ENCODE measurements around the gene SLC22A7. TPM values are rescaled to one million over a fixed set of nuclear protein-coding genes. Genes with fewer than 3 reads are reported as not detected.
A peak's percentile ranks its signal among the peaks of the same experiment; 100 is the strongest.
"Not testable (repeated sequence)": the region's sequence is repeated elsewhere in the genome, so short reads cannot be mapped to it uniquely, and the experiment has no call there.

Gene SLC22A7
- total RNA-seq, 6 experiments from 2014 or later = not detected

DNA sequence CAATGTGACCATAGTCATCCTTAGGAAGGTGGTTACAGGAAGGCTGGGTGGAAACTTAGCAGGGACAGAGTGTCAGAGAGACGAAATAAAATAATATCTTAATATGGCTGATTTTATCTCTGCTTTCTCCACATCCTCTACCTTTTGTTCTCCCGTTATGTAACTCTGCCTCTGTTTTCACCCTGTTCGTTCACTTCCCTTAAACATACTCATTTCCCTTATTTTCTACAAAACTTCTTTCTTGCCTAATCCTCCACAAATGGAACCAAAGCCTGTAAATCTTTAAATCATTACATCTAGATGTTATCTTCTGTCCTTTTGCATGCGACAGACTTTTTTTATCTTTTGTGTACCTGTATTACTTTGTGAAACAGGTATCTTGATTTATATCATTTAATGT is 33.8 kb downstream of the SLC22A7 start:
- Mint-ChIP-seq H3K27ac (no peak overlapping the region), H3K27me3 (ENCODE audit: insufficient read depth) (peaks cover 2% of the 10 kb centered on the region), H3K36me3 (ENCODE audit: low read depth) (no peaks in the 10 kb centered on the region), H3K4me1 (ENCODE audit: low read depth) (no peaks in the 10 kb centered on the region), H3K4me3 (no peak overlapping the region), H3K9me3 (no peaks in the 10 kb centered on the region)
- no peak for DNase-seq
- no peak for TF ChIP-seq CTCF (IDR thresholded peaks at IDR 0.05)

DNA sequence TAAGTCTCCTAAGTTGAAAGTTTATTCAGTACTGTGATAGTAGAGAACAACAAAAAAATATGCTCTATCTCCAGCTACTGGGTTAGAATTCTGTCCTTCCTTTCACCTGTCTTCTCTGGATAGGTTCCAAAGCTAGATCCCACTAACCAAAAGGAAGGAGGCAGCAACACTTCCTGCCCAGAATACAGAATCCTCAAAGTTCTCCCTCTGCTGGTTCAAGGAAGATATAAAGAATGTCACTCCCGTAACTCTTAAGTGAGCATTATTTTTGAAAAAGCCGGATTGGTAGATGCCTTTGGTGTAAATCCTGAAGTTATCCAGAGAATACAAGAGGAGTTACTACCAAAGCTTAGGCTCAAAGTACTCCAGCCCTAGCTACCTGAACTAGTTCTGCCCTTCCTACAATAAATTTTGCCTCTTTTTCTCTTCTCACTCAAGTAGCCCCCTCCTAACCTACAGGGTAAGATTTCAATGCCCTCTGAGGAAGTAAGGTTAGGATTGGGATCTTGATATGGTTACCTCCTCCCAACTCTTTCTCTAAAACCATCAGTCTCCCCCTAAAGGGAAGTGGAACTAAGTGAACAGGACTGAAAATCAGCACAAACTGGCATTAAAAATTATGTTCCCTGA is 36.5 kb downstream of the SLC22A7 start:
- peak; percentile 61 for DNase-seq
- Mint-ChIP-seq H3K27me3 (ENCODE audit: insufficient read depth) (peaks cover 2% of the 10 kb centered on the region), H3K27ac (no peak overlapping the region), H3K9me3 (no peaks in the 10 kb centered on the region), H3K4me1 (ENCODE audit: low read depth) (no peaks in the 10 kb centered on the region), H3K36me3 (ENCODE audit: low read depth) (peaks cover 5% of the 10 kb centered on the region), H3K4me3 (no peak overlapping the region)
- TF ChIP-seq CTCF (IDR thresholded peaks at IDR 0.05) = peak; percentile 80

- Mint-ChIP-seq H3K27ac (no peak overlapping the region), H3K4me3 (no peak overlapping the region), H3K27me3 (ENCODE audit: insufficient read depth) (peaks cover 2% of the 10 kb centered on the region), H3K9me3 (no peaks in the 10 kb centered on the region), H3K4me1 (ENCODE audit: low read depth) (no peaks in the 10 kb centered on the region), H3K36me3 (ENCODE audit: low read depth) (peaks cover 14% of the 10 kb centered on the region)
- no peak for TF ChIP-seq CTCF (IDR thresholded peaks at IDR 0.05)
- DNase-seq = no peak
Measured at GRCh38 chr6:43335469-43335868, 37.4 kb downstream of the SLC22A7 start.

- TF ChIP-seq CTCF (IDR thresholded peaks at IDR 0.05) = no peak
- peaks cover 18% of the 10 kb centered on the region for H3K36me3 Mint-ChIP-seq (ENCODE audit: low read depth)
- H3K27ac Mint-ChIP-seq = no peak overlapping the region
- no peak overlapping the region for H3K4me3 Mint-ChIP-seq
- peaks cover 2% of the 10 kb centered on the region for H3K27me3 Mint-ChIP-seq (ENCODE audit: insufficient read depth)
- no peaks in the 10 kb centered on the region for H3K9me3 Mint-ChIP-seq
- H3K4me1 Mint-ChIP-seq (ENCODE audit: low read depth) = no peaks in the 10 kb centered on the region
- DNase-seq = no peak
Measured at GRCh38 chr6:43336382-43336781, 38.3 kb downstream of the SLC22A7 start.

GRCh38 chr6:43338243-43338642 is 40.2 kb downstream of the SLC22A7 start:
- no peak overlapping the region for H3K27ac Mint-ChIP-seq
- no peak for DNase-seq
- H3K27me3 Mint-ChIP-seq (ENCODE audit: insufficient read depth) = no peaks in the 10 kb centered on the region
- no peak for TF ChIP-seq CTCF (IDR thresholded peaks at IDR 0.05)
- peaks cover 23% of the 10 kb centered on the region for H3K36me3 Mint-ChIP-seq (ENCODE audit: low read depth)
- H3K4me3 Mint-ChIP-seq = no peak overlapping the region
- no peaks in the 10 kb centered on the region for H3K4me1 Mint-ChIP-seq (ENCODE audit: low read depth)
- H3K9me3 Mint-ChIP-seq = no peaks in the 10 kb centered on the region

DNA sequence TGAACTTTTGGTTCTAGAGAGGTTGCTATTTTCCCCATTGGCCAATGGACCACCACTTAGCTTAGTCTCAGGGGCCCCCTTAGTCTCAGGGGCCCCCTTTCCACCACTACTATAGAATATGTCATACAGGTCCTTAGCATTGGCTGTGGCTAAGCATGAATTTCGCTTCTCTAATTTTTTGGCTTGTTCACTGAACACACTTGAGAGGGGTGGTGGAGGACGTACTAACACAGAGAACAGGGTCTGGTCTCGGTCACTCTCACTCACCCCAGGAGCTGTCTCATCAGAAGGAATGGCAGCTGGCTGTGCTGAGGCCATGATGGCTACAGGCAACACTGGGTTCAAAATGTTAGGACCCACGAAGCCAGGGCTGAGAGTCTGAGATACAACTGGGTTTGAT is 41.1 kb downstream of the SLC22A7 start:
- TF ChIP-seq CTCF (IDR thresholded peaks at IDR 0.05) = no peak
- H3K27ac Mint-ChIP-seq = no peak overlapping the region
- no peak overlapping the region for H3K4me3 Mint-ChIP-seq
- no peaks in the 10 kb centered on the region for H3K4me1 Mint-ChIP-seq (ENCODE audit: low read depth)
- H3K9me3 Mint-ChIP-seq = no peaks in the 10 kb centered on the region
- no peak for DNase-seq
- H3K27me3 Mint-ChIP-seq (ENCODE audit: insufficient read depth) = no peaks in the 10 kb centered on the region
- peaks cover 23% of the 10 kb centered on the region for H3K36me3 Mint-ChIP-seq (ENCODE audit: low read depth)

DNA sequence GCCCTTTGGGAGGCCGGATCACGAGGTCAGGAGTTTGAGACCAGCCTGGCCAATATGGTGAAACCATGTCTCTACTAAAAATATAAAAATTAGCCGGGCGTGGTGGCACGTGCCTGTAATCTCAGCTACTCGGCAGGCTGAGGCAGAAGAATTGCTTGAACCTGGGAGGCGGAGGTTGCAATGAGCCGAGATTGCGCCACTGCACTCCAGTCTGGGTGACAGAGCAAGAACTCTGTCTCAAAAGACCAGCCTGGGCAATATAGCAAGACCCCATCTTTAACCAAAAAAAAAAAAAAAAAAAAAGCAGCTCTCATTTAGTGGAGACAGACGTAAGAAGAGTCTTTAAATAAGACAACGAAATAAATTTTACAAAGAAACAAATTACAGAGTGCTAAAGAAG is 48.2 kb downstream of the SLC22A7 start:
- H3K4me1 Mint-ChIP-seq (ENCODE audit: low read depth); H3K36me3 Mint-ChIP-seq (ENCODE audit: low read depth); H3K27me3 Mint-ChIP-seq (ENCODE audit: insufficient read depth); H3K4me3 Mint-ChIP-seq; DNase-seq; H3K27ac Mint-ChIP-seq; H3K9me3 Mint-ChIP-seq: not testable (repeated sequence)

Data from HFFc6 (cell line).